IPS DF 4.7 (cell line): ENCODE measurements around the gene GRK6.

ENCODE experiments used
- DNase-seq: peaks from one replicate; pipeline ENCODE4 v3.0.0-alpha.2; 2013; ENCODE audit warnings: low spot score; ENCODE audit errors: extremely low read depth

GRK6 gene

DNA sequence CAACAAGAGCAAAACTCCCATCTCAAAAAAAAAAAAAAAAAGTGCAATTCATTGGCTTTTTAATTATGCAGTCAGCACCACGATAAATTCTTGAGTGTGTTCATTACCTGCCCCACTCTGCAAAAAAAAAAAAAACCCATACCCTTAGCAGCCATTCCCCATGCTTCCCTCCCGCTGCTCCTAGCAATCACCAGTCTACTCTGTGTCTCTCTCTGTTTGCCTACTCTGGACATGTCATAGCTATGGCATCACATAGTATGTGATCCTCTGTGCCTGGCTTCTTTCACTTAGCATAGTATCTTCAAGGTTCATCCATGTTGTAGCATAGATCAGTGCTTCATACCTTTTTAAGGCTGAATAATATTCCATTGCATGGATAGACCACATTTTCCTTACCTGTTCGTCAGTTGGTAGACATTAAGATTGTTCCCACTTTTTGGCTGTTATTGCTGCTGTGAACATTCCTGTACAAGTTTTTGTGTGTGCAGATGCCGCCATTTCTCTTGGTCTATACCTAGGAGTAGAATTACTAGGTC is 13.1 kb downstream of the GRK6 start:
- no peak for DNase-seq

DNA sequence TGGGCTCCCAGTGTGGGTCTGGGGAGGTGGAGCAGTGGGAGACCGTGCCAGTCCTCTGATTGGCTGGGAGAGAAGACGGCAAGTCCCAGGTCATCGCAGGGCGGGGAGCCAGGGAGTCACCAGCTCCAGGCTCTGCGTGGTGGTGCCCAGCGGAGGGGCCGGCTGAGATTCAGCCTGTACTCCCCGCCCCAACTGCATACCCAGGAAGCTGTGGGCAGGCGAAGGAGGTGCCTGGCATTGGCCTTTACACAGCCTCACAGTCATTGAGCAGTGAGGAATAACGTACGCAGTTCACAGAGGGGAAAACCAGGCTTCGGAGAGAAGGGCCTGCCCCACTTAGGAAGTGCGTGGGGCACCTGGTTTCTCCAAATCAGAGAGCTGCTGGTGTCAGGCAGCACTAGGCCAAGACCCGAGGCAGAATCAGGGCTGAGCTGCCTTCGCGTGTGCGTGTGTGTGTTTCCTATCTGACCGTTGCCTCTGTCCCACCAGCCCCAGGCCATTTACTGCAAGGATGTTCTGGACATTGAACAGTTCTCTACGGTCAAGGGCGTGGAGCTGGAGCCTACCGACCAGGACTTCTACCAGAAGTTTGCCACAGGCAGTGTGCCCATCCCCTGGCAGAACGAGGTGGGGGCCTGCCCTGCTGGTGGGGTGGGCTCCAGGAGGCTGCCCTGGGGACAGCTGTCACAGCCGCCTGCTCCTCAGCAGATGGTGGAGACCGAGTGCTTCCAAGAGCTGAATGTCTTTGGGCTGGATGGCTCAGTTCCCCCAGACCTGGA is 13.9 kb downstream of the GRK6 start:
- DNase-seq = no peak

DNA sequence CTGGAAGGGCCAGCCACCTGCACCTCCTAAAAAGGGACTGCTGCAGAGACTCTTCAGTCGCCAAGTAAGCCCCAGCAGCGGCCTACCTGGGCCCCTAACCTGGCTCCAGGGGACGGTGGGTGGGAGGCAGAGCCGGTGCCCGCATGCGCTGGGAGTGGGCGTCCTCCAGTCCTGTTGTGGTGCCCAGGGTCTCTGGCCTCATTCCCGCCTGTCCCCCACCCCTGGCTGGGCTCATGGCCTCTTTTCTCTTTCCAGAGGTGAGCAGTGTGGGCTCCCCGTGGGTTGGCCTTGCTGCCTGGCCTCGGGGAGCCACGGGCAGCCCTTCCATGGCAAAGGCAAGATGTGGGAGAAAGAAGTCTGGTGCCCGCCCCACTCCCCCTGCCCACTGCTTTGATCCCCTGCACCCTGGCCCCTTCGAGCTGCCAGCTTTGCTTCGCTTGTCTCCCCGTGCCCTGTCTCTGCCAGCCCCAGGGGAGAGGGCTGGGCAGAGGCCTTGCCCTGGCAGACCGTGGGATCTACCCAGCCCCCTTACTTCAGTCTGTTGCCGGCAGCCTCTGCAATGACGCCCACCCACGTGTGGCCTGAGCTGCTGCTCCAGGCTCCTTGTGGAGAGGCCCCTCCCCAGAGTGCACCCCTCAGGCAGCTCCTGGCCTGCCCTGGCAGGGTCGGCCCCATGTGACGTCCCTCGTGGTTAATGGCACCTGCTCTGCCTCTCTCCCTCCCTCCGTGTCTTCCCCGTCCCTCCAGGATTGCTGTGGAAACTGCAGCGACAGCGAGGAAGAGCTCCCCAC is 14.7 kb downstream of the GRK6 start:
- DNase-seq = no peak

DNA sequence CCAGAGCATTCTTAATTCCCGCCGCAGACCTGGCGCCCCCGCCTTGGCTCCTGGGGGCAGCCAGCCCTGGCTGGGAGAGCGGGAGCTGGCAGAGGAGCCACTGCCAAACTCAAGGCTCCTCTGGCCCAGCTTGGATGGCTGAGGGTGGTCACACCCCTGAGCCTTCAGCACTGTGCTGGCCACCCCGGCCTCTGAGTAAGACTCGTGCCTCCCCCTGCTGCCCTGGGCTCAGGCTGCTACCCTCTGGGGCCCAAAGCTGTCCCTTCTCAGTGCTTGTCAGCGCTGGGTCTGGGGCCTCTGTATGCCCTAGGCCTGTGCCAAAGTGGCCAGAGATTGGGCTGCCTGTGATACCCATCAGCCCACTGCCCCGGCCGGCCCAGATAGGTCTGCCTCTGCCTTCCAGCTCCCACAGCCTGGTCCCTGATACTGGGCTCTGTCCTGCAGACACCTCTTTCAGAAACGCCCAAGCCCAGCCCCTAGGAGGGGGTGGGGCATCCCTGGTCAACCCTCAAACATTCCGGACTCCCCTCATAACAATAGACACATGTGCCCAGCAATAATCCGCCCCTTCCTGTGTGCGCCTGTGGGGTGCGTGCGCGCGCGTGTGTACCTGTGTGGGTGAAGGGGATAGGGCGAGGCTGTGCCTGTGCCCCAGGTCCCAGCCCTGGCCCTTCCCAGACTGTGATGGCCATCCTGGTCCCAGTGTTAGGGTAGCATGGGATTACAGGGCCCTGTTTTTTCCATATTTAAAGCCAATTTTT is 15.8 kb downstream of the GRK6 start:
- DNase-seq = no peak

DNA sequence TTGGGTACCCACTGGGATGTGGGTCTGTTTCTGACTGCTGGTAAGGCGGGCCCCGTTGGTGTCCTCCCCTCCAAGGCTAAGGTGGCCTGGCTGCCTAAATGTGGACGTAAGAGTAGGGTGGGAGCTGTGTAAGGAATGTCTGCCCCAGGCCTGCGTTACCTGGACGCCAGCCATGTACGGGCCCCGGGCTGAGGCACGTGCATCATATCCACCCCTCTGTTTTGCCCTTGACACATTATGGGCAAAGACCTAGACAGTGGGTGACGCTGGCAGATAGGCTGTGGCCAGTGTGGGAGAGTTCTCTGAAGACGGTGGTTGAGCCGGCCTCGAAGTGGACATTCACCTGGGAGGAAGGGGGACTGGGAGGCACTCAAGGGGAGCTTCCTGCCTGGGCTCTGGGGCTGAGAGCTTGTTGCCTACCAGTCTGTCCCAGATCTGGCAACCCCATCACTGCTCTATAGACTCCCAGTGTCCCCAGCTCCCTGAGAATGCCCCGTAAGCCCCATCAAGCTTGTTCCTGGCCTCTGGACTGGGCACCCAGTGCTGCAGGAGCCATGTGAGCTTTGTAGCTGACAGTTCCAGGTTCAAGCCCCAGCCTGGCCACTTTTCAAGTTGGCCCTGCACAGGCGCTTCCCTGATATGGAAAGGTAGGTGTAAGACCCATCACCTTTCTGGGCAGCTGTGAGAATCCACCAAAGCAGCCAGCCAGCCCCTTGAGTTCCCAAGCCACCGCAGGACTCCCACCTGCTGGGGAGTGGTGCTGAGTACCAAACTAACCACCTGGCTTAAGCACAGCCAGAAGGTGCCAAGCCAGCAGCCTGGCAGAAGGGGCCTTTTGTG is 16.9 kb downstream of the GRK6 start:
- DNase-seq = no peak

DNA sequence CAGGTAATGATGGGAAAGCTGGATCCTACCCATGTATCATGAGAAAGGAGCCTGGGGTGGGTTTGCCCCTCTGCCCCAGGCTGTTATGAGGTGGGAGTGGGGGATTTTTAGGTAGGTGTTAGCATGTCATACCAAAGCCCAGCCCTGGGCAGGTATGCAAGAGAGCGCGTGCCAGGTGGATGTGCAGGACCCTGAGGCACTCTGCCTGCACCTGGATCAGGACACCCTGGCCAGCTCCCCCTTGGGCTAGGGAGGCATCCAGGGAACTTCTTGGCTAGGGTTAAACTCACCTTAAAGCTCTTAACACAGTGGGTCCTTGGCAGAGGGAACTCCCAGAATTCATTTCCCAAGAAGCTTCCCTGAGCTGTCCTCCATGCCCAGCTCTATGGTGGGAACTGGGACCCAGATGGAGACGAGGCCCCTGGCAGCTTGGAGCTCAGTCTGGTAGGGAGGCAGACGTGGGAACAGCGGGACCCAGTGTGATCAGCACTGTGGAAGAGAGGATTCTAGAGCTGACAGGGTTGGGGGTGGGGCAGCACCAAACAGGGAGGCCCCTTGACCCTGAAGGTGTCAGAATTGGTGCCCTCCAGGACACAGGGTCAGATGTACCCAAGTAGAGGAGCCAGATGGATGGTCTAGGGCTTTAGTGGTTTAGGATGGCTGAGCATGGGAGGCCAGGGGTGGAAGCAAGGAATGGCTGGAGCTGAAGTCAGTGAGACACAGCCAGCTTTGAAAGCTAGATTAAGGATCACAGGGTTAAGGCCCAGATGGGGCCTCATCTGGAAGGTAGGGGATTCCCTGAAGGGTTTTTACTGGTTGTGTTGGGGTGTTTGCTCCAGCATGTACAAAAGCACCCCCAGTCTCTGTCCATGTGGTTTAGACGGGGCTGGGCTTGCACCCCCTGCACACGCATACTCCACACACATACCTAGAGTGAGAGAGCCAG is 17.9 kb downstream of the GRK6 start:
- DNase-seq = no peak

DNA sequence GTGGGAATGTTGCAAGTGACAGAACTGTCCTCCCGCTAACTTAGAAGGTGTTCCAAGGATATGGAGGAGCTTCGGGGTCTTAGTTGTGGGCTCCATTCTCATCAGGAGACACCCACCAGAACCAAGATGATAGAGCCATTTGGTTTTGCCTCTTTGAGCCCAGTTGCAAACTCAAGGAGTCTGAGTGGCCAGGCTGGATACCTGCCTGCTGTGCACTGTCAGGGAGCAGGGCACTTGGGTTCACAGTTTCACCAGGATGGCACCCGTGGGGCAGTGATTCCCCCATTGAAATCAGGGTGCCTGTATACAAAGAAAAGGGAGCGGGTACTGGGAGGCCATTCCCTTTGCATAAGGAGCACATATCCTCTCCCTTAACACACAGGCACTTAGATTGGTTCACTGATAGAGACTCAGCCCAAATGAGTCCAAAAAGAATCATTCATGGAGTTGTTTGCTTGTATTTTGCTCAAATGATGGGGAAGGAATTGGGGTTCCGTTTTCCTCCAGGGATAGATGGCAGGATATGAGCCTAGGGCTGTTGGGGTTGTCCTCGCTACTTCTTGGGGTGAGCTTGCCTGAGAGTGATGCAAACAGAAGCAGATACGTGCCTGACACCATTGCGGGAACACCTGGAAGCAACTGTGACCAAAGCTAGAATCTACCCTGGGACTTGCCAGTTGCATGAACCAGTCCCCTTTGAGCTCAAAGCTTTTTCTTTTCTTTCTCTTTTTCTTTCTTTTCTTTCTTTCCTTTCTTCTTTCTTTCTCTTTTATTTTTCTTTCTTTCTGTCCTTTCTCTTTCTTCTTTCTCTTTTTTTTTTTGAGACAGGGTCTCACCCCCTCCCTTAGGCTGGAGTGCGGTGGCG is 18.8 kb downstream of the GRK6 start:
- no peak for DNase-seq

DNA sequence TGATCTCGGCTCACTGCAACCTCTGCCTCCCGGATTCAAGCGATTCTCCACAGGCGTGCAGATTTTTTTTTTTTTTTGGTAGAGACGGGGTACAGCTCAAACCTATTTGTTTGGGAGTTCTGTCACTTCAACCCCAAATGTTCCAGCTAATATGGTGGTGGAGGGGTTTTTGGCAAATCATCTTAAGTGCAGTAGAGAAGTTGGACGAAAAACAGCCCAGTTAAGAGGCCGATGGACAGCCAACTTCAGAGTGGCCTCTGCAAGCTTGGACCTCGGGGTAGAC is 19.4 kb downstream of the GRK6 start:
- DNase-seq = no peak

DNA sequence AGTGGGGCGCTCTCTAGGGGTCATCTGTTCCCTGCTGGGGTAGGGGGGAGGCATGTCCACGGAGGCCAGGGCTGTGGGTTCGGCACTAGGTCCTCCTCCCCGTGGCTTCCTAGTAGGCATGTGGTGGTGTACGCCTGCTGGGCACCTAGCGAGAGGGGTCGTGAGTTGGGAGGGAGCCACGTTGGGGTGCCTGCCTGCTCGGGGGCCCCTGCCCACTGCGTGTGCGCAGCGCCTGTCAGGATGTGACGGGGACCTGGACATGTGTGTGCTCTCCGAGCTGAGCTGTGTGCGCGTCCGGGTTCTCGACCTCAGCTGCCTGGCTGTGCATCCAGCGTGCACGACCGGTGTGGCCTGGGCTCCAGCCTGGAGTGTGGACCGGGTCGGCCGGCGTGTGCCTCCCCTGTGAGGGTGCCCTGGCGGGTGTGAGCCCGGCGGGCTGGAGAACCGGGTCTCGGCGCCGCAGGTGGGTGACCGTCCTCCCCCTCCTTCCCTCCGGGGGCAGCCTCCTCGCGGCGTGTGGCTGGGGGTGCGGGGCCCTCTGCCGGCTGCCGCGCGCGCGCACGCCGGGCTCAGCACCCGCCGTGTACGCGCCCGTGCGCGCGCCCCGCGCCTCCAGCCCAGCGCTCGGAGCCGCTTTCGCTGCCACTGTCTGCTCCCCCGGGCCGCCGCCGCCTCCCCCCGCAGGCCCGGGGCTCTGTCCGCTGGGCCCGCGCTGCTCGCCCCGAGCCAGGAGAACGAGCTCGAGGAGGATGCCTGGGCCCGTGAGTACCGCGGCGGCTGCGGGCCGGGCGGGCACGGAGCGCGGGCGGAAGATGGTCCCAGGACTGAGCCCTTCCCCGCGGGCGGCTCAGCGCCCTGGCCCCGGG is 20.0 kb downstream of the GRK6 start, which contains the start of gene PRR7:
PRR7 (plus strand) TSS at position 615 of the 866 bp plus-strand sequence. CDS start 8,254 bp downstream, outside the sequence.
- no peak for DNase-seq

DNA sequence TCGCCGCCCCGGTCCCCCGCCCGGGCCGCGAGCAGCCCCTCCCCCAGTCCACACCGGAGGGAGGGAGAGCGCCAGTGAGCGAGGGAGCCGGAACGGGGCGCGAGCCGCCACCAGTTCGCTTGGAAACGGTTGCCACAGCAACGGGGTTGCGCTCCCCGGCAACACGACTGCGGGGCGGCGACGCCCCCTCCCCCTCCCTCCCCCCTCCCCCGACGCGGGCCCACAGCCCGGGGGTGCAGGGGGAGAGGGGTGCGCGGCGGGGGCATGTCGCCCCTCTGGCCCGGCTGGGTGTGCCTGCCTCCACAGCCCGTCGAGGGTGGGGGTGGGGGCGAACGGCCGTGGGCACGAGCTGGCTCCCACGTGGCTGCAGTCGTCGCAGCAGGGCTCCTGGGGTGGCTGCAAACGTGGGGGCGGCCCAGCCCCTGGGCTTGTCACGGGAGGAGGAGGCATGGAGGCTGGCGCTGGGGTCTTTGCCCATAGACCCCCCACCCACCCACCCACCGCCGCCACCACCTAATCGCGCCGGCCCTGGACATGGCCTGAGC is 20.7 kb downstream of the GRK6 start:
- DNase-seq = no peak

DNA sequence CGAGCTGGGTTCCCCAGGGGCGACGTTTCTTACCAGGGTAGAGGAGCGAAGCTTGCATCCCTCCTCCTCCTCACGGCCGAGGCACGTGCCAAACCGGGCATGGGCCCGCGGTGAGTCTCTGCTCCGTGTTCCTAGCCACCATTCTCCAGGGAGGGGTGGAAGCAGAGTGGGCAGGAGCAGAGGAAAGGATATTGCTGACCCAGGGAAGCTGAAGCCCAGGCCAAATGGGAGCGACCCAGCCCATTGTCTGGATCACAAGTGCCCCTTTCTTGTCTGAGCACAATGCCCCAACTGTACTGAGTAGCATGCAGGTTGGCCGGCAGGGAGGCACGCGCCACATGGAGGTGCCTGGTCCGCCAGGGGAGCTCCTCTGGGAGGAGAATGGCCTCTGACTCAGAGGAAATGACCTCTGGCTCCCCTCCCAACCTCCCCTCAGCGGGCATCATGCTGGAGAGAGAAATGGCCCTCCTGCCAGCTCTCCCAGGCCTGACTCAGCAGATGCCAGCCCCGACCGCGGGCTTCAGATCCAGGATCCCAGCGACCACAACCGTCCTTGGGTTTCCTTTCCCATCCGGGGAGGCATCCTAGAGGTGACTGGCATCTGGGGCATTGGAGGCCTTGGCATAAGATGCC is 21.3 kb downstream of the GRK6 start:
- DNase-seq = no peak

DNA sequence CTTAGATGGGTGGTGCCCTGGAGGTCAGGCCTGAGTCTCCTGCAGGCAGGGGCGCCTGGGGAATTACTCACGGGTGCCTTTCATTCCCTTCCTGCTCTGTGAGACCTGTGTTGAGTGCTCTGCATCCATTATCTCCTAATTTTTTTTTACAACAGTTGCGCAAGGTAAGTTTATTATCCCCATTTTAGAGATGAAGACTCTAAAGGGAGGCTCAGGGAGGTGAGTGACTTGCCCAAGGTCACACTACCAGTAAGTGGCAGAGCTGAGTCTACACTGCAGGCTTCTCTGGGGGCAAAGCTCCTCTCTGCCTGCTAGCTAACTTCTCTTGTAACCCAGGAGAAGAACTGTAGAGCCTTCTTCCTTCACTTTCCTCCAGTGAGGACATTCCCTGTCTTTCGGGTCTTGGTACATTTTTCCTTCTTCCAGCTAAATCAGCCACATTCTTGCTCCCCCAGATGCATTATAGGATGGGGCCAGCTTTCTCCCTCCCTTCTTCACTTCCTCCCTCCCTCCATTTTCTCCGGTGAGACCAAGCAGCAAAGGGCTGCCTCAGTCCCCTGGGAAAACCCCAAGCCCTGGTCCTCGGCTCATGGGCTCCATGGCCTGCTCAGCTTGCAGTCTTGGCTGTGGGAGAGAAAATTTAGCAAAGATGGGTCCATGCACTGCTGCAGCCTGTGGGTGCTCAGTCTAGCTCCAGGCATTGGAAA is 21.9 kb downstream of the GRK6 start:
- no peak for DNase-seq

DNA sequence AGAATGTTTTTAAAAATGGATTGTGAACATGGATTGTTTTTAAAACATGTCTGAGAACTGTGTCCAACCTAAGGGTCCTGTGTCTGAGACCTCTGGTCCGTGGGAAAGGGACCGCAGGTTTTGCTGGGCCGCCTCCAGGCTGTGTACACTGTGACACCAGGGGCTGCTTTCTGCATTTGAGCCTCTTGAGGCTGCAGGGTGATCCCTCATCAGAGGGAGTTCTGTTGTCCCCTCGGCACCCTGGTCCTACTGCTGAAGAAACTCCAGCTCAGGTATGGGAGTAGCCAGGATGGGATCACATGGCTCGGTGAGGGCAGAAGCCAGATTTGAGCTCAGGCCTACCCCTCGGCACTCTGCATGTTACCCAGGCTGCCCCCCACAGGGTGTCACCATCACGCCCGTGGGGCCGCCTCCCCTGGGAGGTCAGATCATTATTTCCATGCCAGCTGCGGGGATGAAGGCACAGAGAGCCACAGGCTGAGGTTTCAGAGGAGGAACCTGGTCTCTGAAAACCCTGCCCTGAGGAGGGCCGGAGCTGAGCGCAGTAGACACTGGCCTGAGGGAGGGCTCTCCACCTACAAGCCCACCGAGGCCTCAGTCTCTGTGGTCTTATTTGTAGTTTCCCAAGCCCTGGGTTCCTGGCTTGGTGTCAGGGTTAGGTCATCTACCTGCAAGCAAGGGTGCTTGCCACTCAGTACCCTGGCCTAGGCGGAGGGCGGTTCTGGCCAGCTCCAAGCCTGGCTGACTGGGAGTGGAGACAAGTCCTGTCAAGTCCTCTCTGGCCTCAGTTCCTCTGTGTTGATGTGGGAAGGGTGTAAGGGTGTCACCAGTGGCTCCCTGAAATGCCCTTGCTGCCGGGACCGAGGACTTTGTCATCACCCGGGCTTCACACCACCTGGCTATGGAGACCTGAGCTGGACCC is 22.9 kb downstream of the GRK6 start:
- DNase-seq = no peak

DNA sequence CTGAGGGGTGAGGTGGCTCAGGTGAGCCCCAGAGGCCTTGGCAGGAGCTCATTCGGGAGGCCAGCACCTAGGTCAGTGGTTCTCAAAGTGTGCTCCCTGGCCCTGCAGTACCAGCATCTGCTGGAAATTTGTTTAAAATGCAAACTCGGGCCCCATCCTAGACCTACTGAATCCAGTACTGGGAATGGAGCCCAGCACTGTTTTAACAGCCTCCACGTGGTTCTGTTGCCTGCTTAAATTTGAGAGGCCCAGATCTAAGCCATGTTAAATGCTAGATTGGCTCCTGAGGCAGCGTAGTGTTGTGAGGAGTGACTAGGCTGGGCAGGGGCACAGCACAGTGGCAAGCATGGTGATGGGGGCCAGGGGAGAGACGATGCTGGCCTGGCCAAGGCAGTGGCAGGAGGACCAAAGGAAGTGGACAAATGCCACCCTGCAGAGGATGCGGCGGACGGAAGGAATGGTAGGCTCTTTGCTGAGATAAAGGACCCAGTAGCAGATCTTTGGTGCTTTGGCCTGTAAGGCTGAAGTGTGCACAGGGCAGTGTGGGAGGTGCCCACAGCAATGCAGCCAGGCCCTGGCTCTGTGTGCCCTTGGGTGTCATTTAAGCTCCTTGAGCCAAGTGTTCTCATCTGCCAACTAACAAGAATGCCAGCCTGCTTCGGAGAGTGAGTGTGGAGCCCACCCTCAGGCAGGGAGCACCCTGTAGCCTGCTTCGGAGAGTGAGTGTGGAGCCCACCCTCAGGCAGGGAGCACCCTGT is 24.4 kb downstream of the GRK6 start:
- DNase-seq = no peak
